NCI-H1417 treated with DMSO at 0.1 percent for 48 hours (cell line): ENCODE data around the gene ANKRD42.
"Not testable (repeated sequence)": the region's sequence is repeated elsewhere in the genome, so short reads cannot be mapped to it uniquely, and the experiment has no call there.

Source experiments
- DNase-seq: peaks from one replicate; lab custom pipeline; 2025; lab: John Stamatoyannopoulos, UW

The ANKRD42 gene

DNA sequence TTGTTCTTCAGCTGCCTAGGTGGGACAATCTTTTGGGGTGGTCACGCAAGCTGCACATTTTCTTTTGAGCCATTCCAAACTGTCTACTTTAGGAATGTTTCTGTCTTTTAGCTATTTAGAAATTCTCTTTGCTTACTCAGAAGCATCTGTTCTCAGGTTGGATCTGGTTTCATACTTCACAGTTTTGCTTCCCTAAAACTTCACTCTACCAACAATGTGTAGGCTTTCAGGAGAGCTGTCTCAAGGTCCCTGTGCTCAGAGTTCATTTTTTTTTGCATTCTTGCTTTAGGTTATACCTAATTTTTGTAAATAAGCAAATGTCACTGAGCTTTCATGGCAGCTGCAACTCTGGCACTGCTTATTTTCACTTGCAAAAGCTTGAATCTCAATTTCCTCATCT is 55.9 kb downstream of the ANKRD42 start:
- DNase-seq = no peak

DNA sequence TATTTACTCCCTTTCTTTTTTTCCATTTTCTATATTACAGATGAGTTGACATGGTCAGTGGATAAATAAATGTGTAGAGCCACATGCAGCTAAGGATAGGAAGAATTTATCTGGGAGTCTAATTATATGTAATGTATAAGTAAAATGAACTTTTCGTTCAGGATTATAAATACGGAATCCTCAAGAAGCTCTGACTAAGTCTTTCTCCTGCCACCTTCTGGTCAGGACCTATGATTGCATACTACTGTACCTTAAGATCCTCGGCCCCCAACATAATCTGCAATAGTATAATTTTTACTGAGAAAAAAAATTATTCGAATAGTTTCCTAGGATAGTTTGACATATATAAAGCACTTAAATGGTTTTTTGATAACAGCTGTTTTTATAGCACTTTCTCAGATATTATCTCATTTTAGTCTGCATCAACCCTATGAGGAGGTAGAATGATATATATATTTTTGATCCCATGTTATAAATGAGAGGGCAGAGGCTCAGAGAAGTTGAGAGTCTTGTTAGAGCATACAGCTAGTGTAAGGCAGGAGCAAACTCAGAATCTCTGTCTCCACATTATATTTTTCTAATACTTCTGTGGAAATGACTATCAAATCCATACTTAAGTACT is 56.6 kb downstream of the ANKRD42 start:
- no peak for DNase-seq

DNA sequence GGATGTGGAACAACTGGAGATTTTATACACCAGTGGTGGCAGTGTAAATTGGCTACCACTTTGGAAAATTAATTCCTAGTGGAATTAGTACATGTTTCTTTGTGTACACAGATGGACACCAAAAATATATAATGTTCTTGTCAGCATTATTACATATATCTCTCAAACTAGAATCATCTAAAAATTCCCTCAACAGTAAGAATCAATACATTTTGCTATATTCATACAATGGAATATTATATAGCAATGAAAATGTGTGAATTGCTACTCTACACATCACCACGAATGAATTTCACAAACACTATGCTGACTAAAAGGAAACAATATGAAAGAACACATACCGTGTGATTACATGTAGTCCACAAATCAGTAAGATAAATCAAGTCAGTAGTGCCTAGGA is 58.8 kb downstream of the ANKRD42 start:
- no peak for DNase-seq

DNA sequence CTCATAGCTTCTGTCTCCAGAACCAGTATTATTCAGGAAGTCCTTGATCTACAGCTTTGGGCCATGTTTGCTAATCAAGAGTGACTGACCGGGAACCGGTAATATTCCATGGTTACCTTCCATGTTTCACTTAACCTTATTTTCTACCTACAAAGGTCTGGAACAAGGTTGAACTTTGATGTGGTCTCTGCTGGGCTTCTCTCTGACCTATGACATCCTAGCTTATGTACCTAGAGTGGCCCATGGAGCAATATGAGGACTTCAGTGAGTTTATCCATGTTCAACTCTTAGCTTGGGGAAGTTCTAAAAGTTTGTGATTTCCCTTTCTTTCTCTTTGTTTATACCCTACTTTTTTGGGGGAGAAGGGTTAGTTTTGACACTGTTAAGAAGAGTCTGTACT is 59.4 kb downstream of the ANKRD42 start:
- no peak for DNase-seq

DNA sequence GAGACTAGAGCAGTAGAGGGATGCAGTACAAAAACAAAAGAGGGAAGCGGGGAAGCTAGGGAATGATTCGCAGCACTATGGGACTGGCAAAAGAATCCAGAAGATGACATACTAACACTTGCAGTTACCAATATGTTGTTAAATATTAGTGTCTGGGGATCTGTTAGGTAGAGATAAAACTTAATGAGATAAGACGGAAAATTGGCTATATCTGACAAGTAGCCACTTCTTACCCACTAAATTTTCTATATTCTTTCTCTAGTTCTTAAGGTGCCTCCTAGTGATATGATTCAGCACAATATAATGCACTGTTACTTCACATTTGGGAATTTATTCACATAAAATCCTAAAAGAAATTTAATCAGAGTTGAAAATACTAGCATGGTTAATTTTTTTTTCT is 61.9 kb downstream of the ANKRD42 start:
- no peak for DNase-seq

DNA sequence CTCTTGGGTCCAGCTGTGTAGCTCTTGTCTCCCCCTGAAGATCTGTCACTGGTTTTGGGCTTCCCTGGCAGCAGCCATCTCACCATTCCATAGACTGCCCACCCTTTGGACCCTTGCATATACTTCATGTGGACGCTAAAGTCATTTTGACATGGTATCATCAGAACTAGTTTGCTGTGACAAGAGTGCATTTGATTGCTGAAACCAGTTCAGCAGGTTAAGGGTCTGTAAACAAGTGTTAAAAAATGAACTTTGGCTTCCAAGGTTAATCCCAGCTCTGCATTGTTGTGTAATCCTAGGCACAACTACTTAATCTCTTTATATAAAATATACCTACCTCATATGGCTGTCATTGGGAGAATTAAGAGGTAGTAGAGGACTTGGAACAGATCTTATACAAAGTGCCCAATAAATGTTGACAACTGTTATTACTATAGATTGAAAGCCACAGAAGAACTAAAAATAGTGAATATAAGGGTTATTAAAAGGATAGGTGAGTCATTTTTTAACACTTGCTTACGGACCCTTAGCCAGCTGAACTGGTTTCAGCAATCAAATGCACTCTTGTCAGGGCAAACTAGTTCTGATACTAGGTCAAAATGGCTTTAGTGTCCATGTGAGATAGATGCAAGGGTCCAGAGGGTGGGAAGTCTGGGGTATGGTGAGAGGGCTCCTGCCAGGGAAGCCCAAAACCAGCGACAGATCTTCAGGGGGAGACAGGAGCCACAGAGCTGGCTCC is 63.3 kb downstream of the ANKRD42 start:
- no peak for DNase-seq

DNA sequence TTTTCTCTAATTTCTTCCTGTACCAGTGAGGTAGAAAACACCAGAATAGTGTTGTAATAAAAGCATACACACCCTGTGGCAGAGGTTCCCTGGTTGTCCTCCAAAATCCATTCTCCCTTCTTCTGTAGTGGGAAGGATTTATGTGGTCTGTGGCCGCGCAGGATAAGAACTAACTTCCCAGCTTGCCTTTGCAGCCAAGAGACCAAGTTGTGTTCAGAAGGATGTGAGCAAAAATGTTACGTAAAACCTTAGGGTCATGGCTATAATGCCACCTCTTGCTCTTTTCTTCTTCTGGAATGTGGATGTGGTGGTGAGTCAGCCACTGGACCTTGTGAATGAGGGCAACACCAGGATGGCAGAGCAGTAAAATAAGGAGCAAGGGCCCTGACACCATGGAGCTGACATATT is 64.3 kb downstream of the ANKRD42 start:
- DNase-seq = no peak

DNA sequence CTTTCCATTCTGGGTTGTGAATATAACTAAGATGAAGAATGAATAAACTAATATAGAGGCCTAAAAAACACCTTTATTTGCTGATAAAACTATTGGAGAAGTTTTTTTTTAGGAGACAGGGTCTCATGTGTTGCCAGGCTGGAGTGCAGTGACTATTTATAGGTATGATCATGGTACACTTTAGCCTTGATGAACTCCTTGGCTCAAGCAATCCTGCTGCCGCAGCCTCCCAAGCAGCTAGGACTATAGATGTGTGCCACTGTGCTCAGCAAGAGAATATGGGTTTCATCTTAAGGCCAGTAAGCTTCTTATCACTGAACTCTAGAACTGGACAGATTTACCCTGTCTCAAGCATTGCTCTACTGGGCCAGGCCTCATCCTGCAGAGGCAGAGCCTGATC is 66.0 kb downstream of the ANKRD42 start:
- no peak for DNase-seq

DNA sequence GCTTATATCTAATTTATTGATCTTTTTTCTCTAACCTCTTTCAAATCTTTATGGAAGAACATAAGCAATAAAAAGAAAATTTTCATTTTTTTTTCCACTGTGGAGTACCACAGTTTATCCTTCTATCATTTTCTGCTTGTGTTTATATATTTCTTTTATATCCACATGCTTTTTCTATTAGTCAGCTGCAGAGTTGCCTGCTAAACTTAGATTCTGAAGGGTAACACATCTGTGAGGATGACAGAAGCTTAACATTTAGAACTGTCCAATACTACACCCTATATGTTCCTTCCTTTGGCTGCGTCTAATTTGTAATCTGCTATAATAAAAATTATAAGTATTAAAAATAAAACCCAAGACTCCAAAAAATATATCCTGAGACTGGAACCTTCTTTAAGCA is 71.8 kb downstream of the ANKRD42 start:
- no peak for DNase-seq

DNA sequence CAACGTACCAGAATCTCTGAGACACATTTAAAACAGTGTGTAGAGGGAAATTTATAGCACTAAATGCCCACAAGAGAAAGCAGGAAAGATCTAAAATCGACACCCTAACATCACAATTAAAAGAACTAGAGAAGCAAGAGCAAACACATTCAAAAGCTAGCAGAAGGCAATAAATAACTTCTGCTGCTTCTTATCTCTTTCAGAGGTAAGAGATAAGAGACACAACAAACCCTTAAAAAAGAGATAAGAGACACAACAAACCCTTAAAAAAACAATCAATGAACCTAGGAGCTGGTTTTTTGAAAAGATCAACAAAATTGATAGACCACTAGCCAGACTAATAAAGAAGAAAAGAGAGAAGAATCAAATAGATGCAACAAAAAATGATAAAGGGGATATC is 75.6 kb downstream of the ANKRD42 start:
- not testable (repeated sequence) for DNase-seq

DNA sequence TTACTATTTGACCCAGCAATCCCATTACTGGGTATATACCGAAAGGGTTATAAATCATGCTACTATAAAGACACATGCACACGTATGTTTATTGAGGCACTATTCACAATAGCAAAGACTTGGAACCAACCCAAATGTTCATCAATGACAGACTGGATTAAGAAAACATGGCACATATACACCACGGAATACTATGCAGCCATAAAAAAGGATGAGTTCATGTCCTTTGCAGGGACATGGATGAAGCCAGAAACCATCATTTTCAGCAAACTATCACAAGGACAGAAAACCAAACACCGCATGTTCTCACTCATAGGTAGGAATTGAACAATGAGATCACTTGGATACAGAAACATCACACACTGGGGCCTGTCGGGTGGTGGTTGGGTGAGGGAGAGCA is 78.2 kb downstream of the ANKRD42 start:
- DNase-seq = not testable (repeated sequence)

DNA sequence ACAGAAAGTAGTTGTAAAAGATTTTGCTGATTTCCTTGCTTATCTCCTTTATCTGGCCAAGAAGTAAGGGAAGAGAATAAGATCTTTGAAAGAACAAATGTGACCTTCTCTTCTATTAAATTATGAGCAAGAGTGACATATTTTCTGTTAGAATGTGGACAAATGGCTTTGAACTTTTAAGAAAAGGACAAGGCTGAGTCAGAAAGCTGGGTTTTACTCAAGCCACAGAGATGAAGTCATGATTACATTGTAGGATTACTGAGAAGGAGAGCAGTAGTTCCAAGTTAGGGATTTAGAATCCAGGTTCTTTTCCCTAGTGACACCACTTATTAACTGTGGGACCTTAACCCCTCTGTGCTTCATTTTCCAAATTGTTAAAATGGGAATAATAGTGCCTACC is 79.1 kb downstream of the ANKRD42 start:
- DNase-seq = no peak

DNA sequence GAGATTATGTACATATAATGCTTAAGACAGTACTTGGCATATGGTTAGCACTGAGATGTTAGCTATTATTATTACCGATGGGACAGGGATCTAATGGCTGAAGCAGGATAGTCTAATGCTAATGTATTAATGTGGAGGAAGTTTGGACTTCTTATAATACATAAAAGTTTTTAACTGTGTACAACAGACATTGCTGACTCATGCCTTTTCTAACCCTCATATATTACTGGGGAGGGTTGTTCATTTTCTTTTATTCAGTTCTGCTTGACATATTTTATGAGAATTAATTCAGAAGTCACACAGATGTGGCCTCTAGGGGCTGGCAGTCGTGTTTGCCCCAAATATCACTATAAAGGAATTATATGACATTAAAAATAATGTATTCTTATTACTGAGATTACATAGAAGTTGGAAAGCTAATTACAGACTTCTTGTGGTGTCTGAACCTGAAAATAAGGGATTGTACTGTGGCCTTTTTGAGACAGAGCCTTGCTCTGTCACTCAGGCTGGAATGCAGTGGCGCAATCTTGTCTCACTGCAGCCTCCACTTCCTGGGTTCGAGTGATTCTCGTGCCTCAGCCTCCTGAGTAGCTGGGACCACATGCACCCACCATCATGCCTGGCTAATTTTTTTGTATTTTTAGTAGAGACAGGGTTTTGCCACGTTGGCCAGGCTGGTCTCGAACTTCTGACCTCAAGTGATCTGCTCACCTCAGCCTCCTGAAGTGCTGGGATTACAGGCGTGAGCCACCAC is 82.6 kb downstream of the ANKRD42 start:
- DNase-seq = no peak

DNA sequence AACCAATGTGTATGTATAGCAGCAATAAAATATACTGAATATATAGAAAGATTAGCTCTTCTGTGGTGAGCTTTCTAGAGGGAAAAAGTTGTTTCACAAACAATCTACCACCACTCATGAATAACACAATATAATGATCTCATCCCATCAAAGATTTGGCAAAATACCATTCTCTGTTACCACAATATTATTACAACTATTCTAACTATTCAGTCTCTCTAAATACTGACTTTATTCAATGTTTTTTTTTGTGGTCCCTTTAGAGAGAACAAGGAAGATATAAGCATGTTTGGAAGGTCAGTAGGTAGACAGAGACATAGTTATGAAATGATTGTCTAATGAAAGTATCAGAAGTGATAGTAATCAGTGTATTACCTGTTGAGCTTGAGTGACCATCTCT is 84.8 kb downstream of the ANKRD42 start:
- no peak for DNase-seq

DNA sequence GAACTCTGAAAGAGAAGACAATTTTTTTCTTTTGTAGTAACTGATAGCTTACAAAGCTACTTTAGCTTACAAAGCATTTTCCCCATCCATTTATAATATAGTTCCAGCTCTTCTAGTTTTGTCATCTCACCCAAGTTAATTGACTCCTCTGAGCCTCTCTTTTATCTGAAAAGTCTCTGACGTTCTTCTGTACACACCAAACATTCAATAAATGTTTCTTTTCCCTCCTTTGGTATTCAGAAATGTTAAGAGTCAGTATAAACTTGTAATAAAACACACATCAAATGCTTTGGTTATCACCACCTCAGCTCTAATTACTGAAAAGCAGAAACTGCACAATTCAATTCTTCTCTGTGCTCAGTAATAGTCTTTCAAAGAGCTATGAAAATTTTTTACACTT is 86.7 kb downstream of the ANKRD42 start:
- no peak for DNase-seq

DNA sequence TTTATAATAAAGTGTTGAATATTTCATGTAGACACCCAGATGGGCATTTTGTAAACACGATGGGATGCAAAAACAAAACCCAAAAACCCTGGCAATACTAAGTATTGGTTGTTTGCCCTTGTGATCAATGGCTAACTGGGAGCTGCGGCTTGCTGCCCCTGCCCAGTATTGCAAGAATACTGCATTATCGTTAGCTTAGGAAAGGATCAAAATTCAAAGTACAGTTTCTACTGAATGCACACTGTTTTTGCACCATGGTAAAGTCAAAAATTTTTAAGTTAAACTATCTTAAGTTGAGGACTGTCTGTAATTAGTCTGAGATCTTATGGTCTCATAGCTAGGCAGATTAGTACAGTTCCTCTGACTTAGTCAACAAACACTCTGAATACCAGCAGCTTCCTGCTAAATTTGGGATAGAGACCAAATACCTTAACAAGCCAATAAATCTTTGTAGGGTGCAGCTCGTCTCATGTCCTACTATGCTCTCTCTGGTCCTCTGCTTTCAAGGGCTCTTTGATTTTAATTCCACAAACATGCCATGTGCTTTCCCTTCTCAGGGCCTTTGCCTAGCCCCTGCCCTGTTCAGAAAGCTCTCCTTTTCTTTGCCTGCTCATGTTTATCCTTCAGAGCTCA is 88.7 kb downstream of the ANKRD42 start:
- no peak for DNase-seq

DNA sequence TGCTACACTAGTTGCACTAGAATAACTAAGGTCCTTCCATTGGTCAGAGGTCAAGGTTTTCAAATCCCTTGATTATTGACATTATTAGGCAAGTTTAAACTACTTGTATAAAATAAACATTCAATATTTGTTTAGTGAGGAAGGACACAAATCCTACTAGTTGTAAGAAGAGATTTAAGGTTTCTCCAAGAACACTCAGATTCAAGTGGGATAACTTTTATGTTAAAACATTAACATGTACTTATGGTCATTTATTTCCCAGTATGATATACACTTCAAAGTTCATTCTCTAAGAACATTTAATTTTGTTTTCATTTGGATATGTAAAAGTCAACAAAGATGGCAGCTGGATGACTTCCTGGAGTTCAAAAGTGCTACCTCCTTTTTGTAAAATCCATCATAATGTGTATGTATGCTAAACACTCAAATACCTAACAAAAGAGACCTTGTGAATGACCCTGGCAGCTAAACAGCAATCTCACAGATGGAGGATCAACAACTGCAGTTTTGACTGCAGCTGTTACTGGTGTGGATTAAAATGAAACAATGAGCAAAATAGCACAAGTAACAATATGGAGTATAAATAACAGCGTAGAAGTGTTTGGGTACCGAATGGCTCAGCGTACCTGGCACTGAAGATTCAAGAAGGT is 91.1 kb downstream of the ANKRD42 start:
- no peak for DNase-seq

DNA sequence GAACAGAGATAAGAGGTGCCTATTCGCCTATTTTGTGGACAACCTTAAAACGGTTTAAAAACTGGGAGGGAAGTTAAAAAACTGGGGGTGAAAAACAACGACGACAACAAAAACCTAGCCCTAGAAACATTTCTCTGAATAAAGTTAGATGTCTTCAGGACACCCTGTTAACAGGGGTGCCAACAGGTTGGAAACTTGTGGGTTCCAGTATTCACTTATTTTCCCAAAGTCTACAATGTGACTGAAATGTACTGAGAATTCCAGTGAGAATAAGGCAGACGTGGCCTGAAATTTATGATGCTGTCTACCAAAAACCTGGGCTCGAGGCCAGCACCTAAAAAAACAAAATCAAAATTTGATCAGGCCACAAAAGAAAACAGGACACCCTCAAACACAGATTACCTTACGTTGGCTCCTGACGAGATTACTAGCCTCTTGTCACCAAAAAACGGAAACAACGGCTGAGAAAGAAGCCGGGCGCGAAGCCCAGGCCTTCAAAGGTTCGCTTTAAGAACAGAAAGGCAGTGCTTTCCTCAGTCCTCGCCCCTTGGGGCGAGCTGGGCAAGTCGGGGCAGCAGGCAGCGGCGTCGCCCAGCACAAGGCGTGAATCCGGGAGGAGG is 91.7 kb downstream of the ANKRD42 start:
- no peak for DNase-seq

DNA sequence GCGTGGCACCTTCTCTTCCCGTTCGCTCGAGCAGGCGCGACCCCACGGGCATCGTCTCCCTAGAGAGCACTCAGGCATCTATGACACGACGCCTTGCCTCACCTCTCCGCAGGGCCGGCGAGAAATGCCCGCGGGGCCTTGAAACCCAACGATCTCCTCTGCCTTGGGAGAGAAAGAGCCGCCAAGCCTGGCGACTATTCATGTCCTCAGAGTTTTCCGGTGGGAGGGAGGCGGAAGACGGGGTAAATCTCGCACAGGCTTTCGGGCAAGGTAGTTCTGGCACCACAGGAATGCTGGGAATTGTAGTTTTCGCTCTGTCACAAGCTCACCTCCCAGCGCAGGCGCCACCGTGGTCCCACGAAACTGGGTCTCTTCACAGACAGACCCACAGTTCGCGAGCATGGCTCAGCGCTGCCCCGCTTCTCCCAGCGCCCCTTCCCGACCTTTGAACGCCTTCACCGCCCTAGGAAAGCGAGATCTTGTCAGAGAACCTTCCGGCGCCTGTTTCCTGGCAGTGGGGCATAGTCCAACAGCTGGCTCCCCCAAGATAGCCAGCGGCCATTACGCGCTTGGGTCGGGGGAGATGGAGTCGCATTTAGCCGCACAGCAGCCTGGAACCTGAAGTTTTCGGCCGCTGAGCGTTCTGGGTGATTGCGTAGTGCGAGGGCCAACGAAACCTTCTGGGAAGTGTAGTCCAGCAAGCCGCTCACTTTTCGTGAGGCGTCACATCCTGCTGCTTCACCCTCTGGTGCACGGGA is 92.4 kb downstream of the ANKRD42 start, which contains the start of gene CCDC90B:
CCDC90B (minus strand) TSS at position 597 of the 758 bp plus-strand sequence; CDS start at position 202, 395 bp downstream.
- peak; percentile 93 for DNase-seq

DNA sequence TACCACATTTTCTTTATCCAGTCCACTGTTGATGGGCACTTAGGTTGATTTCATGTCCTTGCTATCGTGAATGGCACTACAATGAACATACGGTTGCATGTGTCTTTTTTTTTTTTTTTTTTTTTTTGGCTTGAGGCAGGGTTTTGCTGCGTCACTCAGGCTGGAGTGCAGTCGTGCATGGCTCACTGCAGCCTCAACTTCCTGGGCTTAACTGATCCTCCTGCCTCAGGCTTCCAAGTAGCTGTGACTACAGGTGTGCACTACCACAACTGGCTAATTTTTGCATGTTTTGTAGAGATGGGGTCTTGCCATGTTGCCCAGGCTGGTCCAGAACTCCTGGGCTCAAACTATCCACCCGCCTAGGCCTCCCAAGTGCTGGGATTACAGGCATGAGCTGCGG is 94.1 kb downstream of the ANKRD42 start:
- no peak for DNase-seq
